ENCODE measurements around the gene MYRFL. TPM values are rescaled to one million over a fixed set of nuclear protein-coding genes. Genes with fewer than 3 reads are reported as not detected.
A peak's percentile ranks its signal among the peaks of the same experiment; 100 is the strongest.
"Not testable (repeated sequence)": the region's sequence is repeated elsewhere in the genome, so short reads cannot be mapped to it uniquely, and the experiment has no call there.

The MYRFL gene
- total RNA-seq, 2 experiments from 2014 or later = not detected

DNA sequence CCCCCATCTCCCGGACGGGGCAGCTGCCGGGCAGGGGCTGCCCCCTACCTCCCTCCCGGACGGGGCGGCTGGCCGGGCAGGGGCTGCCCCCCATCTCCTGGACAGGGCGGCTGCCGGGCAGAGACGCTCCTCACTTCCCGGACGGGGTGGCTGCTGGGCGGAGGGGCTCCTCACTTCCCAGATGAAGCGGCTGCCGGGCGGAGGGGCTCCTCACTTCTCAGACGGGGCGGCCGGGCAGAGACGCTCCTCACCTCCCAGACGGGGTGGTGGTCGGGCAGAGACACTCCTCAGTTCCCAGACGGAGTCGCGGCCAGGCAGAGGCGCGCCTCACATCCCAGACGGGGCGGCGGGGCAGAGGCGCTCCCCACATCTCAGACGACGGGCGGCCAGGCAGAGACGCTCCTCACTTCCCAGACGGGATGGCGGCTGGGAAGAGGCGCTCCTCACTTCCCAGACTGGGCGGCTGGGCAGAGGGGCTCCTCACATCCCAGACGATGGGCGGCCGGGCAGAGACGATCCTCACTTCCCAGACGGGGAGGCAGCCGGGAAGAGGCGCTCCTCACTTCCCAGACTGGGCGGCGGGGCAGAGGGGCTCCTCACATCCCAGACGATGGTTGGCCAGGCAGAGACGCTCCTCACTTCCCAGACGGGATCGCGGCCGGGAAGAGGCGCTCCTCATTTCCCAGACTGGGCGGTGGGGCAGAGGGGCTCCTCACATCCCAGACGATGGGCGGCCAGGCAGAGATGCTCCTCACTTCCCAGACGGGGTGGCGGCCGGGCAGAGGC is 28.3 kb downstream of the MYRFL start:
- POLR2A ChIA-PET, H3K4me1 Mint-ChIP-seq: not testable (repeated sequence)

DNA sequence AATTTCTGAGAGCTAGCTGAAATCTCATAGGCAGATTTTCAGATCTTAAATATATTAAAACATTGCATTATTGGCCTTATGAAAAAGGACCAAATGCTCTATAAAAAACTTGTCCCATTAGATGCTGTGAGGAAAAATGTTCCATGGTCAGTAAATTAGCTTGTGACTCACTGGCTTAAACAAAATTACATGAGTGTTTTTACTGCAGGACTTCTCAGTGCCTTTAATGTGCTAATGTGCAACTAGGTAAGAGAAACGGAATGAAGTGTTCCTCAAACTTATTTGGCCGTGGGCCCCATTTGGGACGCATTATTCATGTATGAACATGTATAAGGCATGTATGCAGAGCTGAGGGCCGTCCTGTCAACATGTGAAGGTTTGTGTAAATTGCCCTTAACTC is 41.7 kb downstream of the MYRFL start:
- POLR2A ChIA-PET = no interaction called here
- Mint-ChIP-seq H3K4me3 (no peak overlapping the region), H3K27ac (no peak overlapping the region), H3K36me3 (ENCODE audit: low read depth) (no peaks in the 10 kb centered on the region), H3K9me3 (no peaks in the 10 kb centered on the region), H3K4me1 (no peaks in the 10 kb centered on the region), H3K27me3 (peaks cover 4% of the 10 kb centered on the region)
- no peak for DNase-seq
- CTCF ChIA-PET = no interaction called here

More for the DNA sequence above, 28.3 kb downstream of the MYRFL start:
- H3K27ac Mint-ChIP-seq; H3K27me3 Mint-ChIP-seq; H3K9me3 Mint-ChIP-seq; CTCF ChIA-PET; DNase-seq; H3K36me3 Mint-ChIP-seq (ENCODE audit: low read depth); H3K4me3 Mint-ChIP-seq: not testable (repeated sequence)

- no peak for DNase-seq
- Mint-ChIP-seq H3K9me3 (no peaks in the 10 kb centered on the region), H3K4me3 (no peak overlapping the region), H3K27ac (no peak overlapping the region), H3K4me1 (no peaks in the 10 kb centered on the region), H3K36me3 (ENCODE audit: low read depth) (no peaks in the 10 kb centered on the region), H3K27me3 (peaks cover 3% of the 10 kb centered on the region)
- ChIA-PET CTCF (interaction anchor here (1.2 kb wide), 1 partner anchor 575 kb away, joined by 3 read pairs; no protein-coding TSS in a partner anchor), POLR2A (no interaction called here)
These were observed 43.7 kb downstream of the MYRFL start for GRCh38 chr12:69868695-69869094.

DNA sequence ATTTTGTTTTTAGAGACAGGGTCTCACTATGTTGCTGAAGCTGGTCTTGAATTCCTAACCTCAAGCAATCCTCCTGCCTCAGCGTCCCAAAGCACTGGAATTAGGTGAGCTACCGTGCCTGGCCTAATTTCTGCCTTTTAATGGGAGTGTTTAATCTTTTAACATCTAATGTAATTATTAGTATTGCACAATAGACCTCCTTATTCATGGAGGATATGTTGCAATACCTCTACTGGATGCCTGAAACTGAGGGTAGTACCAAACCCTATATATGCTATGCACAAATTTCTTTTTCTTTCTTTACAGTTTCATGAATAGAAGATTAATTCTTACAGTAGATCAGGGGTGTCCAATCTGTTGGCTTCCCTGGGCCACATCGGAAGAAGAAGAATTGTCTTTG is 47.8 kb downstream of the MYRFL start:
- no peak overlapping the region for H3K4me3 Mint-ChIP-seq
- peaks cover 5% of the 10 kb centered on the region for H3K27me3 Mint-ChIP-seq
- H3K36me3 Mint-ChIP-seq (ENCODE audit: low read depth) = no peaks in the 10 kb centered on the region
- POLR2A ChIA-PET = no interaction called here
- DNase-seq = no peak
- H3K9me3 Mint-ChIP-seq = no peaks in the 10 kb centered on the region
- no peak overlapping the region for H3K27ac Mint-ChIP-seq
- CTCF ChIA-PET = no interaction called here
- H3K4me1 Mint-ChIP-seq = no peaks in the 10 kb centered on the region

DNA sequence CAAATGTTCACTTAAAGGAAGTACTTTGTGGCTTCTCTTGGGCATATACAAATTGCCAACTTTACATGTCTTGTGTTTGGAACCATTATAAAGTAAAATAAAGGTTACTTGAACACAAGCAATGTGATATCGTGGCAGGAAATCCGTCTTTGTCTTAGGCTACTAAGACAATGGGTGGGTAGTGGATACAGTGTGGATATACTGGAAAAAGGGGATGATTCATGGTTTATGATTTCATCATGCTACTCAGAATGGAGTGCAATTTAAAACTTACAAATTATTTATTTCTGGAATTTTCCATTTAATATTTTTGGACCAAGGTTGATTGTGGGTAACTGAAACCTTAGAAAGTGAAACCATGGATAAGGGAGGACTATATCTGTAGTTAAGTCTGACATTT is 48.4 kb downstream of the MYRFL start:
- Mint-ChIP-seq H3K27ac (no peak overlapping the region), H3K4me3 (no peak overlapping the region)
- CTCF ChIA-PET = no interaction called here

GRCh38 chr12:69874606-69875005 is 49.6 kb downstream of the MYRFL start:
- Mint-ChIP-seq H3K27me3 (peaks cover 5% of the 10 kb centered on the region), H3K27ac (no peak overlapping the region), H3K4me1 (peaks cover 6% of the 10 kb centered on the region), H3K4me3 (no peak overlapping the region), H3K9me3 (no peaks in the 10 kb centered on the region), H3K36me3 (ENCODE audit: low read depth) (no peaks in the 10 kb centered on the region)
- ChIA-PET CTCF (no interaction called here), POLR2A (no interaction called here)
- DNase-seq = no peak

More for the DNA sequence above, 48.4 kb downstream of the MYRFL start:
- DNase-seq = no peak
- Mint-ChIP-seq H3K4me1 (no peaks in the 10 kb centered on the region), H3K36me3 (ENCODE audit: low read depth) (no peaks in the 10 kb centered on the region), H3K9me3 (no peaks in the 10 kb centered on the region), H3K27me3 (peaks cover 5% of the 10 kb centered on the region)
- POLR2A ChIA-PET = no interaction called here

GRCh38 chr12:69875416-69875935 is 50.4 kb downstream of the MYRFL start:
- H3K27me3 Mint-ChIP-seq = peaks cover 5% of the 10 kb centered on the region
- no peaks in the 10 kb centered on the region for H3K9me3 Mint-ChIP-seq
- DNase-seq = no peak
- H3K4me1 Mint-ChIP-seq = peaks cover 6% of the 10 kb centered on the region
- ChIA-PET CTCF (no interaction called here), POLR2A (no interaction called here)
- no peak overlapping the region for H3K4me3 Mint-ChIP-seq
- H3K36me3 Mint-ChIP-seq (ENCODE audit: low read depth) = no peaks in the 10 kb centered on the region
- no peak overlapping the region for H3K27ac Mint-ChIP-seq

DNA sequence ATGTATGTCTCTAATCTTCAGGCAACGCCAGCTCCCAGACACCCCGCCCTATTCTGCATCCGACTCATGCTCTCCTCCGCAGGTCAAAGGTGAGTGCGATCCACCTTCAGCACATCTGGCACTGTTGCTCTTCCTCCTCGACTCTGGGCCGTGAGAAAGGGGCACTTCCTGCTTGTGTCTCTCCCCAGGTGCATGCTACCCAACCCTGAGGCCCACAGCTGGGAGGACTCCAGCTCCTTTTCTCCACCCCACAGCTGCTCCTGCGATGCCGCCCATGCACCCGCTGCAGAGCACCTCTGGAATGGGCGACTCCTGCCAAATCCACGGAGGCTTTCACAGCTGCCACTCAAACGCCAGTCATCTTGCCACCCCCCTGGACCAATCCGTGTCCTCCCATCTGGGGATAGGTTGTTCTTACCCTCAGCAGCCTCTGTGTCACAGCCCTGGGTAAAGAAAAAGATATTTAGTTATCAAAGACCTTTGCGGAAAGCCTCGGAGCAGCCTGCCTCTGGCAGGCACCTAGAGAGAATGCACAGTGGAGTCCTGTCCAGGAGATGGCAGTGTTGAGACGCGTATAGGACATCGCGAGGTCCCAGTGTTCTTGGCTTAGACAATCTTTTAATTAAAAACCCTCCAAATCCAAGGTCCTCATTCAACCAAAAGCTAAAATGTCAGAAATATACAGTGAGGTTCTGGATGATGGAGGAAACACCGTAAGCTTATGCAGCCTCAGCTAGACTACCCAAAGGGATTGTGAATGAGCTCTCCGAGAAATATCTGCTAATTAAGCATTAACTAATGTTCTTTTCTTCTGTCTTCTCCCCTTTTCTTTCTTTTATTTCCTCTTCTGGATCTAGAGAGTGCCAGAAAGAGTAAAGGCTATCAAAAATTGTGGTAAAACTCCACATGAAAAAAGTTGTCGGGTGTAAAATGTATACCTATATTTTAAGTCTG is 54.3 kb downstream of the MYRFL start:
- CTCF ChIA-PET = interaction anchor here (0.5 to 0.9 kb wide), 2 partner anchors 8 to 1044 kb away, joined by 3 read pairs; no protein-coding TSS in a partner anchor
- Mint-ChIP-seq H3K4me3 (no peak overlapping the region), H3K36me3 (ENCODE audit: low read depth) (no peaks in the 10 kb centered on the region), H3K4me1 (peaks cover 6% of the 10 kb centered on the region), H3K9me3 (no peaks in the 10 kb centered on the region), H3K27ac (no peak overlapping the region), H3K27me3 (peaks cover 5% of the 10 kb centered on the region)
- peak; percentile 70 for DNase-seq
- POLR2A ChIA-PET = no interaction called here

- Mint-ChIP-seq H3K36me3 (ENCODE audit: low read depth) (no peaks in the 10 kb centered on the region), H3K4me3 (no peak overlapping the region), H3K27me3 (peaks cover 5% of the 10 kb centered on the region), H3K4me1 (peaks cover 6% of the 10 kb centered on the region), H3K9me3 (no peaks in the 10 kb centered on the region), H3K27ac (no peak overlapping the region)
- ChIA-PET POLR2A (no interaction called here), CTCF (no interaction called here)
- no peak for DNase-seq
These were observed 55.5 kb downstream of the MYRFL start for GRCh38 chr12:69880571-69880970.

DNA sequence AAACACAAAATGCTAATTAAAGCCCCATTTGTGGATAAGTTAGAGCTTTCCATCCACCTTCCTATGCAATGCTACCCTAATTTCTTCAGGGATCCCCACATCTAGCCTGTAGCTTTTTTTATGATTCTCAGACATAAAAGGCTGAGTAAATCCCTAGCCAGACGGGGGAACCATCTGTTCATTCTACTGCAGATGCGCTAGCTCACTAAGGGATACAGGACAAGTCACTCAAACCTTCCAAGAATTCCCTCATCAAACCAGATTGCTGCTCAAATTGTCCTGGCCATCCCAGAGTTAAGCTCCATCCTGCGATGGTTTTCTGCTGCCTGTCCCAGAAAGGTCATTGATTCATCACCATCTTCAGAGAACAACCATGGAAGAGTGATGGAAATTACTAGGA is 56.7 kb downstream of the MYRFL start:
- CTCF ChIA-PET = no interaction called here
- Mint-ChIP-seq H3K4me1 (peaks cover 6% of the 10 kb centered on the region), H3K36me3 (ENCODE audit: low read depth) (no peaks in the 10 kb centered on the region)

DNA sequence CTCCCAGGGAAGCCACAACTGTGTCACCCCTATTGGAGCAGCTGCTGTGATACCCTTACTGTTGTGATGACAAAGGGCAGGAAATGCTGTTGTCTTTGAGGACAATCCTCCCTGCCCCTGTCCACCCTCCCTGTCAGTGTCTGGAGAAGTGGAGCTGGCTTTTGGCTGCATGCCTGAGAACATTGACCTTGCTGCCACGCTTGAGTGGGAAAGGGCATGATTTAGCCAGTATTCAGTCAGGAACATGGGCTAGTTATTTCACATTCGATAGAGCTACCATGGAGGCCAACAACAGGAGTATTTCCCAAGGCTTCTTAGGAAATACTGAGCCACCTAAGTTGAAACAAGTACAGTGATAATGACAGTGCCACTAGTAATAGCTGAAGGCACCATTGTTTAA is 59.4 kb downstream of the MYRFL start:
- no peaks in the 10 kb centered on the region for H3K9me3 Mint-ChIP-seq
- no peaks in the 10 kb centered on the region for H3K4me1 Mint-ChIP-seq
- ChIA-PET CTCF (interaction anchor here (1.4 kb wide), 1 partner anchor 20 kb away, joined by 4 read pairs; no protein-coding TSS in a partner anchor), POLR2A (no interaction called here)
- DNase-seq = no peak
- H3K4me3 Mint-ChIP-seq = no peak overlapping the region
- H3K36me3 Mint-ChIP-seq (ENCODE audit: low read depth) = no peaks in the 10 kb centered on the region
- H3K27ac Mint-ChIP-seq = no peak overlapping the region
- peaks cover 8% of the 10 kb centered on the region for H3K27me3 Mint-ChIP-seq

More for the DNA sequence above, 56.7 kb downstream of the MYRFL start:
- Mint-ChIP-seq H3K27me3 (no peaks in the 10 kb centered on the region), H3K9me3 (no peaks in the 10 kb centered on the region), H3K4me3 (no peak overlapping the region), H3K27ac (no peak overlapping the region)
- no peak for DNase-seq
- POLR2A ChIA-PET = interaction anchor here (0.6 kb wide), 1 partner anchor 180 kb away, joined by 3 read pairs; no protein-coding TSS in a partner anchor

DNA sequence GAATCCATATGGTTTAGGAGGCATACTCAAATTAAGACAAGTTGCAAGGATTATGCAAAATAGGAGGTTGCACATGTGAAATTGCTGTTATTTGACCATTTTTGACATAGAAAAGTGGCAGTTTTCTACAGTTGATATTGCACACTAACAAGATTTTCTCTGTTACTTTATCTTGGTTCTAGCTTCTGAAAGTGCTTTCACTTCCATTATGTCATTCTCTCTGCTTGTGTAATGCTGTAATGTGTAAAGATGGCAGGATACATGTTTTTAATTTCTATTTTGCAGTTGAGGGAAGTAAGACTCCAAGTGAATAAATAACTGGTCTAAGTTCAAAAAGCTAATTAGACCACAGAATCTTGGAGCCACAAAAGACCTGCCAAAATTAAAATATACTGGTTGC is 60.6 kb downstream of the MYRFL start:
- Mint-ChIP-seq H3K4me3 (no peak overlapping the region), H3K4me1 (no peaks in the 10 kb centered on the region), H3K9me3 (no peaks in the 10 kb centered on the region), H3K27me3 (peaks cover 8% of the 10 kb centered on the region), H3K27ac (no peak overlapping the region), H3K36me3 (ENCODE audit: low read depth) (no peaks in the 10 kb centered on the region)
- ChIA-PET POLR2A (no interaction called here), CTCF (no interaction called here)
- no peak for DNase-seq

- Mint-ChIP-seq H3K9me3 (no peaks in the 10 kb centered on the region), H3K27ac (no peak overlapping the region)
- CTCF ChIA-PET = no interaction called here
These were observed 61.1 kb downstream of the MYRFL start for GRCh38 chr12:69886109-69886508.

More at GRCh38 chr12:69886109-69886508, 61.1 kb downstream of the MYRFL start:
- no peak overlapping the region for H3K4me3 Mint-ChIP-seq
- no peaks in the 10 kb centered on the region for H3K36me3 Mint-ChIP-seq (ENCODE audit: low read depth)
- POLR2A ChIA-PET = no interaction called here
- no peaks in the 10 kb centered on the region for H3K4me1 Mint-ChIP-seq
- no peak for DNase-seq
- peaks cover 8% of the 10 kb centered on the region for H3K27me3 Mint-ChIP-seq

All from activated CD4-positive, alpha-beta T cell treated with anti-CD3 and anti-CD28 coated beads, Interleukin-2, amount 10 ng/mL, durations not matched to agents 7 days and 5 days (primary cell).